Activated CD4-positive, CD25-positive, alpha-beta regulatory T cell (primary cell): Measurements from ENCODE around the gene RSPO4.
"Not testable (repeated sequence)": the region's sequence is repeated elsewhere in the genome, so short reads cannot be mapped to it uniquely, and the experiment has no call there.

ENCODE experiments used
- DNase-seq, 4 experiments: peaks; one replicate each; lab custom pipeline; 2025; lab: John Stamatoyannopoulos, UW

RSPO4 gene

GRCh38 chr20:1003920-1004697 lies 2.0 kb upstream of the RSPO4 start:
- DNase-seq, result no peak

- DNase-seq, result no peak
Measured at GRCh38 chr20:1002682-1003561, 811 bp upstream of the RSPO4 start.

- DNase-seq, result no peak
Measured at GRCh38 chr20:1001116-1001515, 995 bp downstream of the RSPO4 start.

GRCh38 chr20:998231-998830 lies 3.8 kb downstream of the RSPO4 start:
- no peak for DNase-seq

GRCh38 chr20:997486-997885 lies 4.6 kb downstream of the RSPO4 start:
- DNase-seq, result no peak

- no peak for DNase-seq
Measured at GRCh38 chr20:997016-997415, 5.1 kb downstream of the RSPO4 start.

GRCh38 chr20:995170-995569 lies 6.9 kb downstream of the RSPO4 start:
- no peak for DNase-seq

GRCh38 chr20:992801-993535 lies 9.1 kb downstream of the RSPO4 start:
- DNase-seq, result no peak

- no peak for DNase-seq
Measured at GRCh38 chr20:991850-992249, 10.3 kb downstream of the RSPO4 start.

- no peak for DNase-seq
Measured at GRCh38 chr20:990293-990959, 11.7 kb downstream of the RSPO4 start.

GRCh38 chr20:988272-988671 lies 13.8 kb downstream of the RSPO4 start:
- no peak for DNase-seq

GRCh38 chr20:987677-988076 lies 14.4 kb downstream of the RSPO4 start:
- no peak for DNase-seq

GRCh38 chr20:986733-987355 lies 15.3 kb downstream of the RSPO4 start:
- no peak for DNase-seq

GRCh38 chr20:984994-985393 lies 17.1 kb downstream of the RSPO4 start:
- DNase-seq, result not testable (repeated sequence)

GRCh38 chr20:982754-983153 lies 19.4 kb downstream of the RSPO4 start:
- DNase-seq, result no peak

GRCh38 chr20:977021-977420 lies 25.1 kb downstream of the RSPO4 start:
- DNase-seq, result no peak

- DNase-seq, result no peak
Measured at GRCh38 chr20:976033-976432, 26.1 kb downstream of the RSPO4 start.

- no peak for DNase-seq
Measured at GRCh38 chr20:973785-974194, 28.3 kb downstream of the RSPO4 start.

GRCh38 chr20:972256-972655 lies 29.9 kb downstream of the RSPO4 start:
- no peak for DNase-seq

- no peak for DNase-seq
Measured at GRCh38 chr20:971346-971745, 30.8 kb downstream of the RSPO4 start.

GRCh38 chr20:969868-970267 lies 32.2 kb downstream of the RSPO4 start:
- no peak for DNase-seq
